Colonic mucosa (tissue), 4 donors: ENCODE measurements around the gene TXK. TPM values are rescaled to one million over a fixed set of nuclear protein-coding genes. Genes with fewer than 3 reads are reported as not detected.

Source experiments
- DNase-seq: peaks from one replicate; pipeline ENCODE4 v3.0.0-alpha.2; 2020
- H3K27ac ChIP-seq: fragments of 200-600 bp; one replicate; pipeline ENCODE4 v1.8.0; 2021
- H3K27me3 ChIP-seq: fragments of 200-600 bp; one replicate; pipeline ENCODE4 v1.8.0; 2021
- H3K36me3 ChIP-seq: fragments of 200-600 bp; one replicate; pipeline ENCODE4 v1.8.0; 2021
- H3K4me1 ChIP-seq: fragments of 200-600 bp; one replicate; pipeline ENCODE4 v1.8.0; 2021; ENCODE audit warnings: mild to moderate bottlenecking
- H3K4me3 ChIP-seq: fragments of 200-600 bp; one replicate; pipeline ENCODE4 v1.8.0; 2021
- H3K9ac ChIP-seq, 2 donors: one replicate each; pipeline ENCODE4 v1.7.0; 2013; ENCODE audit warnings: control low read depth in 2 of 2, low read depth in 2 of 2, low read length in 2 of 2
- H3K9me3 ChIP-seq: fragments of 200-600 bp; one replicate; pipeline ENCODE4 v1.8.0; 2021
- CTCF ChIP-seq: fragments of 200-600 bp; IDR thresholded peaks from one replicate; pipeline ENCODE4 v1.8.0; 2022; ENCODE audit warnings: antibody characterized with exemption, mild to moderate bottlenecking
- intact Hi-C: fragments of 100-400 bp; cut with DNase I; formaldehyde crosslinking; loops from one replicate; pipeline ENCODE4 v1.14.1; 2022
- total RNA-seq, 2 donors: library from RNA; stranded (reverse); fragmentation: NEBNext Ultra II Directional in 1 of 2; extraction: Animal tissue kit (Norgen Biotek cat#: 25700) in 1 of 2; gene quantifications; one replicate each; pipeline ENCODE4 v1.2.1, GENCODE V29; 2021
- donor health status: healthy.
- donor health status: DM: no; HTN: no; CAD: no.
- donor health status: DM: no; HTN: no; CAD: no.

TXK gene
- total RNA-seq, 2 donors from 2014 or later, result 0.57 to 0.72 TPM

GRCh38 chr4:48122756-48123155 is 11.3 kb downstream of the TXK start:
- intact Hi-C loops, result no loop called here
- Histone ChIP-seq H3K27ac (no peak overlapping the region), H3K27me3 (no peaks in the 10 kb centered on the region), H3K36me3 (no peaks in the 10 kb centered on the region), H3K9me3 (no peaks in the 10 kb centered on the region), H3K4me1 (no peaks in the 10 kb centered on the region), H3K9ac (no peak overlapping the region), H3K4me3 (no peak overlapping the region)
- no peak for DNase-seq
- no peak for TF ChIP-seq CTCF

GRCh38 chr4:48121180-48121579 is 12.9 kb downstream of the TXK start:
- DNase-seq, result no peak
- intact Hi-C loops, result no loop called here
- Histone ChIP-seq H3K36me3 (no peaks in the 10 kb centered on the region), H3K9ac (no peak overlapping the region), H3K27ac (no peak overlapping the region), H3K4me3 (no peak overlapping the region), H3K27me3 (no peaks in the 10 kb centered on the region), H3K9me3 (no peaks in the 10 kb centered on the region), H3K4me1 (no peaks in the 10 kb centered on the region)
- no peak for TF ChIP-seq CTCF

DNA sequence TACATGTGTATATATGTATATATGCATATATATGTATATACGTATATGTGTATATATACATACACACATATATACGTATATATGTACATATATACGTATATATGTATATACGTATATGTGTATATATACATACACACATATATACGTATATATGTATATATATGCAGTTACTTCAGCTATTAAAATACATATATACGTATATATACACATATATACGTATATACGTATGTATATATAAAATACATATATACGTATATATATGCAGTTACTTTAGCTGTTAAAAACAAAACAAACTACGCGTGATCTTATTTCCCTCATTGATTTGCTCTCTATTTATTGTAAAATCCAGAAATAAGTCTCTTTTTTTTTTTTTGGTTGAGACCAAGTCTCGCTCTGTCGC is 13.9 kb downstream of the TXK start:
- H3K9ac ChIP-seq, result no peak overlapping the region
- no peaks in the 10 kb centered on the region for H3K4me1 ChIP-seq
- no peaks in the 10 kb centered on the region for H3K27me3 ChIP-seq
- intact Hi-C loops, result no loop called here
- TF ChIP-seq CTCF, result no peak
- no peak overlapping the region for H3K4me3 ChIP-seq
- H3K27ac ChIP-seq, result no peak overlapping the region
- no peaks in the 10 kb centered on the region for H3K9me3 ChIP-seq
- H3K36me3 ChIP-seq, result no peaks in the 10 kb centered on the region
- no peak for DNase-seq

DNA sequence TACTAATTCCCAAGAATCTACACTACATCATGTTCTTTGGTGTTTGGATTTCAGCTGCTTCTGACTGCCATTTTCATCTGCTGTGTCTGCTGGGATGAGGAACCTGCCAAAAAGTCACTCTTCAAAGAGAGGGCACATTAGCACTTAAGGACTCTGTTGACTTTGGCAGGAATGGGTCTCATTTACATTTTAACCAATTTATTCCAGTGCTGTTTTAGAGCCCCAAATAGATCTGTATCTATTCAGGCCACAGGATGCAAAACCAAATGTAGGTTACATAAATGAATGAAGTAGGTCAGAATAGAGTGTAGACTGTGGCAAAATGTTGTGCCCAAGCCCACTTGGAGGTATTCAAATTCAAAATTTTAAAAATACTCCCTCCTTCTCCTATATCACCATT is 14.4 kb downstream of the TXK start:
- H3K27ac ChIP-seq, result no peak overlapping the region

DNA sequence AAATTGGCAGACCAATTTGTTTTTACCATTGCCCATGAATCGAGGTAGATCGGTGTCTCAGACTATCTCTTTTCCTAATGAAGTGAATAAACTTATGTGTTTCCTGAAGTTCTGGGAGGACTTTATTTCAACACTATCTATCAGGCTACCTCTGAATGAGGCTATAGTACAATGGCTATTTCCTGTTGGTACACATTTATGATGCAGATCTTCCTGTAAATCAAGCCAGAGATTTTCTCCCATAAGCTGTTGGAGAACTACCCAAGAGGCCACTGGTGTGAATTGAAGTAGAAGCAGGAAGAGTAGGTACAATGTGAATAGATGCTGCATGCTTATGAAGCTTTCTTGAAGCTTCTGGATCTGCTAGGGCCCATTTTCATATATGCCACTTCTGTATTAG is 16.0 kb downstream of the TXK start:
- Histone ChIP-seq H3K9ac (no peak overlapping the region), H3K27me3 (no peaks in the 10 kb centered on the region), H3K36me3 (no peaks in the 10 kb centered on the region), H3K9me3 (no peaks in the 10 kb centered on the region), H3K4me3 (no peak overlapping the region), H3K4me1 (no peaks in the 10 kb centered on the region), H3K27ac (no peak overlapping the region)
- no peak for TF ChIP-seq CTCF
- DNase-seq, result no peak
- intact Hi-C loops, result no loop called here

More for the DNA sequence above, 14.4 kb downstream of the TXK start:
- DNase-seq, result no peak
- no peak for TF ChIP-seq CTCF
- intact Hi-C loops, result no loop called here
- no peaks in the 10 kb centered on the region for H3K36me3 ChIP-seq
- H3K9ac ChIP-seq, result no peak overlapping the region
- no peaks in the 10 kb centered on the region for H3K9me3 ChIP-seq
- H3K27me3 ChIP-seq, result no peaks in the 10 kb centered on the region
- H3K4me3 ChIP-seq, result no peak overlapping the region
- H3K4me1 ChIP-seq, result no peaks in the 10 kb centered on the region

DNA sequence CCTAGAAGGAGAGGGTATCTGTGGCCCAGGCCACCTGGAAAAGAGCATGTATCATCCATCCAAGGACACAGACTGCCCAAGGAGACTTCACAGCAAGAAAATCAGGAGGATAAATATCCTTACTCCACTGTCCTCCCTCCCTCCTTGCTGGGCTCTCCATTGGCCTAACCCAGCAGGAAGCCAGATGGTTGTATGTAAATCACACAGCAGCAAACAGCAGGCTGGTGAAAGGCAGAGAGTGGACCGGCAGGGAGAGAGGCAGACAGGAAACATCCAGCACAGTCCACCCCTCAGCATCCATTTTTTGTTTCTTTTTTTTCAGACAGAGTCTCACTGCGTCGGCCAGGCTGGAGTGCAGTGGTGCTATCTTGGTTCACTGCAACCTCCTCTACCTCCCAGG is 17.5 kb downstream of the TXK start:
- intact Hi-C loops, result no loop called here
- no peak for TF ChIP-seq CTCF
- H3K4me3 ChIP-seq, result no peak overlapping the region

More for the DNA sequence above, 17.5 kb downstream of the TXK start:
- H3K36me3 ChIP-seq, result no peaks in the 10 kb centered on the region
- H3K27ac ChIP-seq, result no peak overlapping the region
- no peaks in the 10 kb centered on the region for H3K27me3 ChIP-seq
- DNase-seq, result no peak
- H3K9me3 ChIP-seq, result no peaks in the 10 kb centered on the region
- no peaks in the 10 kb centered on the region for H3K4me1 ChIP-seq
- H3K9ac ChIP-seq, result no peak overlapping the region
